IMR-90 (cell line): ENCODE results near the gene PTK6. TPM values are rescaled to one million over a fixed set of nuclear protein-coding genes. Genes with fewer than 3 reads are reported as not detected.

ENCODE experiments used
- ATAC-seq: fragments of 200-7000 bp; cut with Tn5 transposase; 2 replicates; pipeline ENCODE4 v1.9.1; 2020; ENCODE audit warnings: low read depth, mild to moderate bottlenecking, moderate library complexity
- BruUV-seq: library from RNA; stranded (reverse); fragments of 400-500 nt; replicated peaks from 2 replicates; lab custom pipeline; 2021; lab: Mats Ljungman, UMichigan
- CTCF ChIA-PET: fragments of 300-600 bp; formaldehyde crosslinking; extraction: SDS; loops from one replicate; lab custom pipeline; 2021; ENCODE audit warnings: antibody characterized with exemption; lab: Yijun Ruan, JAX
- POLR2A ChIA-PET: fragments of 300-600 bp; sonication (Branson Sonifier 250); formaldehyde crosslinking; loops from one replicate; lab custom pipeline; 2022; ENCODE audit warnings: antibody characterized with exemption; ENCODE audit not compliant: unreplicated experiment; lab: Charles Lee
- DNase-seq: peaks from one replicate; pipeline ENCODE4 v3.0.0; 2013
- H2AFZ ChIP-seq: replicated peaks from 2 replicates; pipeline ENCODE3; 2013; ENCODE audit warnings: low read length, mild to moderate bottlenecking; ENCODE audit not compliant: poor library complexity
- H2AK5ac ChIP-seq: 2 replicates; pipeline ENCODE4 v1.6.1; 2013; ENCODE audit warnings: low read depth, low read length, inconsistent platforms
- H2AK9ac ChIP-seq: replicated peaks from 2 replicates; pipeline ENCODE3; 2013; ENCODE audit warnings: mild to moderate bottlenecking, low read depth, low read length, moderate library complexity; ENCODE audit not compliant: poor library complexity
- H2BK120ac ChIP-seq: 2 replicates; pipeline ENCODE4 v1.6.1; 2013; ENCODE audit warnings: low read depth, low read length, inconsistent platforms
- H2BK15ac ChIP-seq: 3 replicates; pipeline ENCODE4 v1.6.1; 2013; ENCODE audit warnings: low read depth, low read length, inconsistent platforms
- H2BK20ac ChIP-seq: 2 replicates; pipeline ENCODE4 v1.6.1; 2013; ENCODE audit warnings: low read depth, mild to moderate bottlenecking, inconsistent platforms, low read length, moderate library complexity
- H2BK5ac ChIP-seq: 2 replicates; pipeline ENCODE4 v1.6.1; 2013; ENCODE audit warnings: mild to moderate bottlenecking, low read depth, low read length, inconsistent platforms; ENCODE audit not compliant: poor library complexity, severe bottlenecking
- H3K14ac ChIP-seq: replicated peaks from 2 replicates; pipeline ENCODE4 v1.6.1; 2013; ENCODE audit warnings: low read depth, low read length, inconsistent platforms
- H3K18ac ChIP-seq: 2 replicates; pipeline ENCODE4 v1.6.1; 2013; ENCODE audit warnings: low read depth, low read length, control low read depth
- H3K23ac ChIP-seq: 2 replicates; pipeline ENCODE4 v1.6.1; 2013; ENCODE audit warnings: low read depth, low read length, inconsistent platforms
- H3K27ac ChIP-seq: 2 replicates; pipeline ENCODE4 v1.5.1; 2013; ENCODE audit warnings: mild to moderate bottlenecking, control low read depth, low read length; ENCODE audit not compliant: insufficient read depth
- H3K27me3 ChIP-seq: 2 replicates; pipeline ENCODE4 v1.6.1; 2013; ENCODE audit warnings: low read length; ENCODE audit not compliant: control insufficient read depth, insufficient read depth
- H3K36me3 ChIP-seq: 2 replicates; pipeline ENCODE4 v1.6.1; 2013; ENCODE audit warnings: low read length, mixed read lengths; ENCODE audit not compliant: control insufficient read depth, insufficient read depth
- H3K4ac ChIP-seq: 2 replicates; pipeline ENCODE4 v1.6.1; 2013; ENCODE audit warnings: low read depth, low read length, inconsistent platforms
- H3K4me1 ChIP-seq: 2 replicates; pipeline ENCODE4 v1.6.1; 2013; ENCODE audit warnings: low read length, mixed read lengths; ENCODE audit not compliant: control insufficient read depth, insufficient read depth
- H3K4me2 ChIP-seq: 2 replicates; pipeline ENCODE4 v1.6.1; 2013; ENCODE audit warnings: low read depth, mild to moderate bottlenecking, control low read depth, low read length, moderate library complexity
- H3K4me3 ChIP-seq: 2 replicates; pipeline ENCODE4 v1.5.1; 2013; ENCODE audit warnings: low read depth, mild to moderate bottlenecking, control low read depth, low read length, moderate library complexity; ENCODE audit not compliant: insufficient read depth
- H3K56ac ChIP-seq: 2 replicates; pipeline ENCODE4 v1.6.1; 2013; ENCODE audit warnings: low read length, inconsistent platforms; ENCODE audit not compliant: insufficient read depth; ENCODE audit errors: extremely low read depth
- H3K79me1 ChIP-seq, 2 experiments: 2 replicates each; pipeline ENCODE4 v1.6.1; 2013; ENCODE audit warnings: low read length in 2 of 2, inconsistent platforms in 1 of 2, low read depth in 1 of 2
- H3K9ac ChIP-seq: 2 replicates; pipeline ENCODE4 v1.6.1; 2013; ENCODE audit warnings: low read depth, low read length, control low read depth
- H3K9me1 ChIP-seq: 2 replicates; pipeline ENCODE4 v1.6.1; 2013; ENCODE audit warnings: low read length, inconsistent platforms; ENCODE audit not compliant: insufficient read depth
- H3K9me3 ChIP-seq: 2 replicates; pipeline ENCODE4 v1.6.1; 2013; ENCODE audit warnings: low read length; ENCODE audit not compliant: control insufficient read depth, insufficient read depth
- H4K20me1 ChIP-seq: 2 replicates; pipeline ENCODE4 v1.6.1; 2013; ENCODE audit warnings: low read length, inconsistent platforms; ENCODE audit not compliant: insufficient read depth
- H4K5ac ChIP-seq: 2 replicates; pipeline ENCODE4 v1.6.1; 2013; ENCODE audit warnings: mild to moderate bottlenecking, low read depth, low read length, control low read depth
- H4K8ac ChIP-seq, 2 experiments: 2 replicates each; pipeline ENCODE4 v1.6.1; 2013; ENCODE audit warnings: low read depth in 2 of 2, low read length in 2 of 2, control low read depth in 1 of 2, inconsistent platforms in 1 of 2
- H4K91ac ChIP-seq: 2 replicates; pipeline ENCODE4 v1.6.1; 2013; ENCODE audit warnings: low read depth, low read length, inconsistent platforms; ENCODE audit not compliant: insufficient read depth
- BHLHE40 ChIP-seq: fragments of 150-350 bp; IDR thresholded peaks from 2 replicates; pipeline ENCODE4 v1.6.1; 2016; ENCODE audit warnings: mild to moderate bottlenecking, low read depth, low read length
- CEBPB ChIP-seq: IDR thresholded peaks from 2 replicates; pipeline ENCODE4 v1.6.1; 2012; ENCODE audit warnings: low read depth, low read length, improper control_type of control experiment
- CHD1 ChIP-seq: IDR thresholded peaks from 2 replicates; pipeline ENCODE4 v1.6.1; 2012; ENCODE audit warnings: low read depth, low read length, improper control_type of control experiment
- CTCF ChIP-seq: conservative IDR thresholded peaks from 2 replicates; pipeline ENCODE4 v1.5.1; 2012; ENCODE audit warnings: mild to moderate bottlenecking, low read depth, low read length, improper control_type of control experiment
- ELK1 ChIP-seq: fragments of 150-350 bp; IDR thresholded peaks from 2 replicates; pipeline ENCODE4 v1.6.1; 2016; ENCODE audit warnings: low read depth, mild to moderate bottlenecking, low read length, moderate library complexity, borderline replicate concordance
- FOS ChIP-seq: fragments of 150-350 bp; IDR thresholded peaks from 2 replicates; pipeline ENCODE4 v1.6.1; 2016; ENCODE audit warnings: low read depth, low read length
- MAFK ChIP-seq: IDR thresholded peaks from 2 replicates; pipeline ENCODE4 v1.6.1; 2012; ENCODE audit warnings: low read depth, low read length, improper control_type of control experiment
- MAZ ChIP-seq: IDR thresholded peaks from 2 replicates; pipeline ENCODE4 v1.6.1; 2012; ENCODE audit warnings: low read depth, mild to moderate bottlenecking, low read length, improper control_type of control experiment, moderate library complexity, borderline replicate concordance
- MXI1 ChIP-seq: IDR thresholded peaks from 2 replicates; pipeline ENCODE4 v1.6.1; 2012; ENCODE audit warnings: low read depth, mild to moderate bottlenecking, low read length, moderate library complexity, borderline replicate concordance
- NFE2L2 ChIP-seq: fragments of 150-350 bp; IDR thresholded peaks from 2 replicates; pipeline ENCODE4 v1.6.1; 2016; ENCODE audit warnings: low read depth, mild to moderate bottlenecking, low read length
- POLR2A ChIP-seq: IDR thresholded peaks from 2 replicates; pipeline ENCODE4 v1.6.1; 2012; ENCODE audit warnings: mild to moderate bottlenecking, low read depth, low read length
- RAD21 ChIP-seq: IDR thresholded peaks from 2 replicates; pipeline ENCODE4 v1.6.1; 2012; ENCODE audit warnings: low read length, improper control_type of control experiment
- RCOR1 ChIP-seq: IDR thresholded peaks from 2 replicates; pipeline ENCODE4 v1.6.1; 2012; ENCODE audit warnings: mild to moderate bottlenecking, low read length, improper control_type of control experiment; ENCODE audit not compliant: insufficient replicate concordance
- RFX5 ChIP-seq: IDR thresholded peaks from 2 replicates; pipeline ENCODE4 v1.8.0; 2012; ENCODE audit warnings: low read depth, mild to moderate bottlenecking, low read length, moderate library complexity
- SMC3 ChIP-seq: fragments of 150-350 bp; IDR thresholded peaks from 2 replicates; pipeline ENCODE4 v1.6.1; 2016; ENCODE audit warnings: low read depth, mild to moderate bottlenecking, antibody characterized with exemption, low read length, moderate library complexity
- USF2 ChIP-seq: fragments of 150-350 bp; IDR thresholded peaks from 2 replicates; pipeline ENCODE4 v1.6.1; 2017; ENCODE audit warnings: mild to moderate bottlenecking, antibody characterized with exemption, low read length, low read depth
- WGBS, 2 experiments: methylation state at CpG; one replicate each; pipeline versions ENCODE4 v1.1.5 to v1.1.7; 2013; ENCODE audit warnings: missing lambda C conversion rate in 2 of 2; ENCODE audit not compliant: insufficient read length in 1 of 2; ENCODE audit errors: extremely low coverage in 2 of 2; 5-methylcytosine and 5-hydroxymethylcytosine counted together
- dilution Hi-C: fragments of 300-500 bp; cut with HindIII; formaldehyde crosslinking; loops from one replicate; pipeline ENCODE4 v1.14.3; 2018; ENCODE audit warnings: low sequenced_read_pairs; ENCODE audit not compliant: unreplicated experiment
- in situ Hi-C: fragments of 300-500 bp; cut with MboI; formaldehyde crosslinking; loops from 3 replicates; pipeline ENCODE4 v1.14.3; 2019; ENCODE audit warnings: low sequenced_read_pairs, inconsistent platforms, mixed read lengths
- intact Hi-C: fragments of 100-400 bp; cut with micrococcal nuclease; formaldehyde crosslinking; loops from 2 replicates; pipeline ENCODE4 v1.10.0; 2022
- polyA plus RNA-seq, 3 experiments: library from polyadenylated mRNA; depleted of rRNA; stranded (reverse); fragments of >200 nt; gene quantifications; 2 replicates each; pipeline ENCODE4 v1.2.3, GENCODE V29; 2012; ENCODE audit warnings: low replicate concordance in 1 of 3
- total RNA-seq: library from RNA; depleted of rRNA; stranded (reverse); fragments of >200 nt; gene quantifications from 2 replicates; pipeline ENCODE4 v1.2.3, GENCODE V29; 2012

PTK6 gene
- total and polyA plus RNA-seq, 2 of the 4 experiments (the other 2 are of a cell fraction): not detected

DNA sequence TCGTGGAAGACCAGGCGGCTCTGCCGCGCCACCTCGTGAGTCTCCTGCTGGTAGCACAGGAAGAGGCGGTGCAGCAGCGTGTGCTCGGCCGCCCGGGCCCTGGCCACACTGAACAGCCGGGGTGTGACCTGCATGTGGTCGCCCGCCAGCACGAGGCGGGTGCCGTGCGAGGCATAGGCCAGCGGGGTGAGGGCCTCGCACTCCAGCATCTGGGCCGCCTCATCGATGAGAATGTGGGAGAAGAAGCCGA is 29.9 kb upstream of the PTK6 start:
- ChIA-PET POLR2A (no interaction called here), CTCF (no interaction called here)
- Histone ChIP-seq H2BK15ac (no peak overlapping the region), H3K9me1 (no peaks in the 10 kb centered on the region), H4K5ac (no peak overlapping the region), H3K4me2 (no peak overlapping the region), H3K23ac (no peak overlapping the region), H2AFZ (no peak overlapping the region), H3K4ac (no peak overlapping the region), H3K9ac (no peak overlapping the region), H3K14ac (no peak overlapping the region), H4K8ac (no peak overlapping the region), H3K79me1 (no peaks in the 10 kb centered on the region), H3K4me3 (no peak overlapping the region), H2BK5ac (no peak overlapping the region), H3K36me3 (peaks cover 50% of the 10 kb centered on the region), H2BK20ac (no peak overlapping the region), H3K27me3 (no peaks in the 10 kb centered on the region), H2AK9ac (peak overlapping the region; percentile 42), H4K91ac (no peak overlapping the region), H3K27ac (no peak overlapping the region), H3K18ac (no peak overlapping the region), H4K20me1 (no peaks in the 10 kb centered on the region), H2BK120ac (no peak overlapping the region), H2AK5ac (no peak overlapping the region), H3K4me1 (no peaks in the 10 kb centered on the region), H3K9me3 (no peaks in the 10 kb centered on the region), H3K56ac (no peak overlapping the region)
- BruUV-seq: no TSS peak
- WGBS, 2 experiments: 90% methylated on average over 21 of the region's 22 CpGs; no CpG with 5 or more reads in 1 of the 2 experiments
- in situ Hi-C loops (no loop called here), intact Hi-C loops (no loop called here), dilution Hi-C loops (no loop called here)
- TF ChIP-seq MXI1 (no peak), SMC3 (no peak), NFE2L2 (no peak), CTCF (no peak), MAZ (no peak), ELK1 (no peak), CEBPB (no peak), USF2 (no peak), POLR2A (no peak), CHD1 (no peak), RFX5 (no peak), FOS (no peak), RAD21 (no peak), BHLHE40 (no peak), MAFK (no peak), RCOR1 (no peak)
- ATAC-seq: no peak
- no peak for DNase-seq
